Vagina (tissue), 2 donors: ENCODE measurements around the gene ITPKB.

ENCODE experiments used
- POLR2AphosphoS5 ChIP-seq, 2 donors: sonication (generic); formaldehyde crosslinking; IDR thresholded peaks; one replicate each; pipeline ENCODE4 v1.9.0; 2017; ENCODE audit warnings: antibody characterized with exemption in 2 of 2, mild to moderate bottlenecking in 2 of 2, low read depth in 1 of 2; ENCODE audit not compliant: insufficient read depth in 1 of 2
- TF ChIP-seq, protein P1 (sequence below), 3 experiments: fragments of 450-650 bp in 2 of 3; fragments of 200-600 bp in 1 of 3; sonication (generic) in 1 of 3; IDR thresholded peaks; one replicate each; pipeline ENCODE4 v1.5.1; 2017 to 2019; ENCODE audit warnings: antibody characterized with exemption in 3 of 3, mild to moderate bottlenecking in 2 of 3, moderate library complexity in 2 of 3

DNA sequence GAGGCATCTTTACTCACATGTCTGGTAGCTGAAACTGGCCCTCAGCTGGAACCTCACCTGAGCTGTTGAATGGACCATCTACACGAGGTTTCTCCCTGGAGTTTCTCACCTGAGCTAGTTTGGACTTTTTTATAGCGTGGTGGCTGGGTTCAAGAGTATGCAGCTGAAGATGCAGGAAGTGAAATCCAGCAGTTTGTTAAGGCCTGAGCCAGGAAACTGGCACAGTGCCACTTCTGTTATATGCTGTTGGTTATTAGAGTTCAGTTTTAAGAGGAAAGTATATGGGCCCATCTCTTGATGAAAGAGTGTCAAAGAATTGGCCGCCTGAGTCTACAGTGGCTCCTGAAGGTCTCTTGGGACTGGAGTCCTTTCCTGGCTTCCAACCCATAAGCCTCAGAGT, 154.9 kb downstream of the ITPKB start:
- no peak for TF ChIP-seq POLR2AphosphoS5 (IDR thresholded peaks at IDR 0.05; ENCODE audit: insufficient read depth in 1 of 2, low read depth in 1 of 2)
- TF ChIP-seq, protein P1, sequence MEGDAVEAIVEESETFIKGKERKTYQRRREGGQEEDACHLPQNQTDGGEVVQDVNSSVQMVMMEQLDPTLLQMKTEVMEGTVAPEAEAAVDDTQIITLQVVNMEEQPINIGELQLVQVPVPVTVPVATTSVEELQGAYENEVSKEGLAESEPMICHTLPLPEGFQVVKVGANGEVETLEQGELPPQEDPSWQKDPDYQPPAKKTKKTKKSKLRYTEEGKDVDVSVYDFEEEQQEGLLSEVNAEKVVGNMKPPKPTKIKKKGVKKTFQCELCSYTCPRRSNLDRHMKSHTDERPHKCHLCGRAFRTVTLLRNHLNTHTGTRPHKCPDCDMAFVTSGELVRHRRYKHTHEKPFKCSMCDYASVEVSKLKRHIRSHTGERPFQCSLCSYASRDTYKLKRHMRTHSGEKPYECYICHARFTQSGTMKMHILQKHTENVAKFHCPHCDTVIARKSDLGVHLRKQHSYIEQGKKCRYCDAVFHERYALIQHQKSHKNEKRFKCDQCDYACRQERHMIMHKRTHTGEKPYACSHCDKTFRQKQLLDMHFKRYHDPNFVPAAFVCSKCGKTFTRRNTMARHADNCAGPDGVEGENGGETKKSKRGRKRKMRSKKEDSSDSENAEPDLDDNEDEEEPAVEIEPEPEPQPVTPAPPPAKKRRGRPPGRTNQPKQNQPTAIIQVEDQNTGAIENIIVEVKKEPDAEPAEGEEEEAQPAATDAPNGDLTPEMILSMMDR (IDR thresholded peaks at IDR 0.05) = no peak
